BLaER1 treated with 17β-estradiol and CSF1 and Interleukin-3, amounts not matched to agents 10 nM and 100 nM (cell line): ENCODE data around the gene AUTS2.

Source experiments
- H3K27ac ChIP-seq, 11 experiments: shearing (Covaris generic); formaldehyde crosslinking; 2 replicates each; pipeline ENCODE4 v1.8.1; 2022
- H3K27me3 ChIP-seq, 11 experiments: shearing (Covaris generic); formaldehyde crosslinking; 2 replicates each; pipeline ENCODE4 v1.8.1; 2022
- H3K36me3 ChIP-seq, 11 experiments: shearing (Covaris generic); formaldehyde crosslinking; 2 replicates each; pipeline ENCODE4 v1.8.1; 2022
- H3K4me1 ChIP-seq, 10 experiments: shearing (Covaris generic); formaldehyde crosslinking; 2 replicates each; pipeline ENCODE4 v1.8.1; 2022
- H3K4me2 ChIP-seq, 11 experiments: shearing (Covaris generic); formaldehyde crosslinking; 2 replicates each; pipeline ENCODE4 v1.8.1; 2022
- H3K4me3 ChIP-seq, 10 experiments: shearing (Covaris generic); formaldehyde crosslinking; 2 replicates each; pipeline ENCODE4 v1.8.1; 2022
- H3K9ac ChIP-seq, 11 experiments: shearing (Covaris generic); formaldehyde crosslinking; 2 replicates each; pipeline ENCODE4 v1.8.1; 2022
- H3K9me3 ChIP-seq, 11 experiments: shearing (Covaris generic); formaldehyde crosslinking; replicated peaks in 1 of 11; 2 replicates each; pipeline ENCODE4 v1.8.1; 2022
- H4K20me1 ChIP-seq, 11 experiments: shearing (Covaris generic); formaldehyde crosslinking; 2 replicates each; pipeline ENCODE4 v1.8.1; 2022
- Cebpa-rat ChIP-seq, 11 experiments: shearing (Covaris generic); IDR thresholded peaks; 2 replicates each; pipeline ENCODE4 v1.8.1; 2022

Gene AUTS2

DNA sequence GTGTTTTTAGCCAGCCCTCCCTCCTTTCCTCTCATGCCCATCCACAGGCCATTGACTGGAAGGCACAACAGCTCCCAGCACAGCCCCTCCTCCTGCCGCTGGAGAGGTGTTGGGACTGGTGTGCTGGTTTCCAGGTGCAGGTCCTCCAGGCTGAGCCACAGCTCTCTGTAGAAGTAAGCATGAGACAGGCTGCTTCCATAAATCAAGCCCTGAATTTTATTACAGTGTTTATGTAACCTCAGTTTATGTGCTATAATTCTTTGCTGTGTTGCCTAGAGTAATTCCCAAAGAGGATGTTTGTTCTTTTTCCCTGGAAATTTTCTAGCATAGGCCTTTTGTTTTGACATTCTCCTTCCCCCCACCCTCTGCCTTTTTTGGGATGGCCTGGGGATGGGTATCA lies 445.8 kb downstream of the AUTS2 start:
- H4K20me1 ChIP-seq: peaks cover 0 to 34% (median 7%) of the 10 kb centered on the region in 11 experiments; a peak in 8 of 22 replicates
- H3K27ac ChIP-seq: peak overlapping the region in 4 of 11 experiments; percentile 5 to 56 (median 34); a peak in 5 of 22 replicates
- H3K27me3 ChIP-seq: no peaks in the 10 kb centered on the region
- TF ChIP-seq Cebpa-rat (IDR thresholded peaks at IDR 0.05): no peak
- peak overlapping the region in 6 of 11 experiments; percentile 7 to 37 (median 34); a peak in 5 of 22 replicates for H3K4me2 ChIP-seq
- peaks cover 6 to 33% (median 17%) of the 10 kb centered on the region in 10 experiments; a peak in 17 of 20 replicates for H3K4me1 ChIP-seq
- H3K9ac ChIP-seq: no peak overlapping the region
- no peak overlapping the region for H3K4me3 ChIP-seq
- peaks cover 0 to 6% (median 0%) of the 10 kb centered on the region in 11 experiments; a peak in 3 of 22 replicates for H3K36me3 ChIP-seq
- H3K9me3 ChIP-seq: peaks cover 0 to 9% (median 0%) of the 10 kb centered on the region in 11 experiments; a peak in 5 of 22 replicates

DNA sequence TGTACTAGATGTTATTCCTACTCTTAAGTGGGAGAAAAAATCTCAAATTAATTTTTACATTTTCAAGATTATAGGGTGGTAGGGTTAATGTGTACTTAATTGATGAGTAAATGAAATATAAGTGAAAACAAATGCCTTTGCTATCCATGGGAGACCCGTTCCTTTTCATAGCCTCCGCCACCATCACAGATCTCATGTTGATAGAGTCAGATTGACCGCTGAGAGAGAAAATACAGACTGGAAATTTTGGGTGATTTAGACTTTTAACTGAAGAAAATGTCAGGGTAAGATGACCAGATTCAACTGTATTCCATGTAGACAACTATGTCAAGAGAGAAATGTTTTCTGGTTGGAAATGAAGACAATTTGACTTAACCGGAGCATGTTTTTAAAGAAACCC lies 446.2 kb downstream of the AUTS2 start:
- H3K27me3 ChIP-seq: no peaks in the 10 kb centered on the region
- H3K9me3 ChIP-seq: peaks cover 0 to 9% (median 0%) of the 10 kb centered on the region in 11 experiments; a peak in 5 of 22 replicates
- H3K4me1 ChIP-seq: peaks cover 6 to 33% (median 17%) of the 10 kb centered on the region in 10 experiments; a peak in 17 of 20 replicates
- no peak overlapping the region for H3K9ac ChIP-seq
- peaks cover 0 to 29% (median 7%) of the 10 kb centered on the region in 11 experiments; a peak in 8 of 22 replicates for H4K20me1 ChIP-seq
- peaks cover 0 to 6% (median 0%) of the 10 kb centered on the region in 11 experiments; a peak in 3 of 22 replicates for H3K36me3 ChIP-seq
- no peak for TF ChIP-seq Cebpa-rat (IDR thresholded peaks at IDR 0.05)
- H3K4me2 ChIP-seq: no peak overlapping the region
- no peak overlapping the region for H3K4me3 ChIP-seq
- H3K27ac ChIP-seq: peak overlapping the region in 1 of 11 experiments; percentile 56; a peak in 2 of 22 replicates

DNA sequence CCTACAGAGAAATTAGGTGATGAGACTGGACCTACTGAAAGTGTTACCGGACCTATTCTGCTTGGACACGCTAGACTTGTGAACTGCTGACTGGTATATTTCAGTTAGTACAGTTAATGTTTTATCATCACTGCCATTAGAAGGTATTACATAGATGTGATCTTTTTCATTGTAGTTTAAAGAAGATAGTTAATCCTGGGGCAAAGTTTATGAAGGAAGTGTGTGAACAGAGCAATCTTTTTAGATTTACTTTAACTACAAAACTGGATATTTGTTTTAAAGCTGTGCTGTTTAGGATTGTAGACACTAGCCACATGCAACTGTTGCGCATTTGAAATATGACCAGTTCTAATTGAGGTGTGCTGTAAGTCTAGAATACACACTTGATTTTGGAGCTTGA lies 446.7 kb downstream of the AUTS2 start:
- Histone ChIP-seq H3K27ac (no peak overlapping the region), H3K4me2 (no peak overlapping the region), H3K9me3 (peaks cover 0 to 9% (median 0%) of the 10 kb centered on the region in 11 experiments; a peak in 5 of 22 replicates), H3K4me1 (peaks cover 6 to 33% (median 17%) of the 10 kb centered on the region in 10 experiments; a peak in 17 of 20 replicates), H3K4me3 (no peak overlapping the region), H3K36me3 (peaks cover 0 to 6% (median 0%) of the 10 kb centered on the region in 11 experiments; a peak in 3 of 22 replicates), H3K9ac (no peak overlapping the region), H4K20me1 (peaks cover 0 to 26% (median 7%) of the 10 kb centered on the region in 11 experiments; a peak in 8 of 22 replicates), H3K27me3 (no peaks in the 10 kb centered on the region)
- no peak for TF ChIP-seq Cebpa-rat (IDR thresholded peaks at IDR 0.05)

DNA sequence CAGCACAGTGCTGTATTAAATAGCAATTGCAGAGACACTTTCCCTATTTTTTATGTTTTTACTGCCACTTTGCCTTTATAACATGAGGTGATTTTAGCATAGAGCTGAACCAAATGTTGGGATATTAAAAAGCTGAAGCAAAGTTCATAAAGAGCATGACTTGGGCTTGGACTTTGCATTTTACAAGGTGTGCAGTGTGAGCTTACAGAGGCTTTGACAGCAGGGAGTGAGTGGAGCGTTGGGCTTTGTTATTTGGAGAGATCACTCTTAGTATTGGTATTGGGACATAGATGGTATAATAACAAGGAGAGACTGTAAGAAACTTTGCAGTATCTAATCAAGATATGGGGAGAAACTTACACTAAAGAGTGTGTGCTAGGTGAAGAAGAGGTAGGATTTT lies 449.1 kb downstream of the AUTS2 start:
- Histone ChIP-seq H3K27ac (no peak overlapping the region), H3K27me3 (no peaks in the 10 kb centered on the region), H3K36me3 (peaks cover 0 to 6% (median 0%) of the 10 kb centered on the region in 11 experiments; a peak in 3 of 22 replicates), H3K4me3 (no peak overlapping the region), H3K4me1 (peaks cover 6 to 17% (median 15%) of the 10 kb centered on the region in 10 experiments; a peak in 17 of 20 replicates), H3K9me3 (peaks cover 0 to 9% (median 0%) of the 10 kb centered on the region in 11 experiments; a peak in 5 of 22 replicates), H4K20me1 (peaks cover 0 to 12% (median 3%) of the 10 kb centered on the region in 11 experiments; a peak in 8 of 22 replicates), H3K9ac (no peak overlapping the region), H3K4me2 (no peak overlapping the region)
- no peak for TF ChIP-seq Cebpa-rat (IDR thresholded peaks at IDR 0.05)

DNA sequence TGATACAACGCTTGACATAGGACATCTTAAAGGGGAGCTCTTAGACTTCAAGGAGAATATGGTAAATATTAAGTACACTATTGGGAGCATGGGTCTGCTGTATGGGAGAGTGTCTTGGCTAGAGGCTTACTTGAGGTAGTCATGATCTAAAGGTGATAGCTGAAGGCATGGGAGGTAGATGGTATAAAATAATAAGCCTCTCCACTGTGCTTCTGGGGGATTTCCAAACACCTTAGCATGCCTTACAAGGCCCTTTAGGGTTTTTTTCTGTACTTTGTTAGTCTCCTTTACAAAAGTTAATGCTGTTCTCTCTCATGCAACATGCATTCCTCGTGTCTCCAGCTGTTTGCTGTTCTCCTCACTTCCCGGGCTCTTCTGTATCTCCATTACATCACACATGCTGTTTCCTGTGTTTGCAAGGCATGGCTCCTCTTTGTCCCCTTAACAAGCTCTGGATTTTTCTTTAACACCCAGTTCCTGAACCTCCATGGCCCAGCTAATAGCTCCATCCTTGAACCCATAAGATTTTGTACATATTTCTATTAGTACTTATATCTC lies 449.7 kb downstream of the AUTS2 start:
- Histone ChIP-seq H3K4me3 (no peak overlapping the region), H3K9ac (no peak overlapping the region), H4K20me1 (peaks cover 0 to 13% (median under 1%) of the 10 kb centered on the region in 11 experiments; a peak in 8 of 22 replicates), H3K4me1 (peaks cover 6 to 11% (median 10%) of the 10 kb centered on the region in 10 experiments; a peak in 17 of 20 replicates), H3K27me3 (no peaks in the 10 kb centered on the region), H3K4me2 (no peak overlapping the region), H3K36me3 (peaks cover 0 to 6% (median 0%) of the 10 kb centered on the region in 11 experiments; a peak in 3 of 22 replicates), H3K27ac (no peak overlapping the region), H3K9me3 (peaks cover 0 to 9% (median 0%) of the 10 kb centered on the region in 11 experiments; a peak in 5 of 22 replicates)
- TF ChIP-seq Cebpa-rat (IDR thresholded peaks at IDR 0.05): no peak

DNA sequence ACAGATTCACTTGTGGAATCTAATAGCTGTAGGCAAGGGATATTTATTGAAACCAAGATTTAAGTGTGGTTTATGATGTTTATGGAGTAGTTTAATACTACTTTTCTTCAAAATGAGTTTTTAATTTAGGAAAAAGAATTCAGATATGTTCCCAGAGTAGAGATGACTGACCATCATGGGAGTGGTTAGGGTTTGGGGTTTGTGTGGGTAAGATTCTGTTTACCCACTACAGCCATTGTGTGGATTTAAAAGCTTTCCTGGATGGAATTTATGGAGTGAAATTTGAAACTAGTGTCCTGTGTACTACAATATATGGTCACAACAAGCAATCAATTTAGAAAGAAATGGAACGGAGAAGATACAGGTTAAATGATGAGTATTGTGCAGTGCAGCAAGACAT lies 453.5 kb downstream of the AUTS2 start:
- no peak overlapping the region for H3K4me2 ChIP-seq
- no peak overlapping the region for H3K9ac ChIP-seq
- peaks cover 0 to 20% (median 0%) of the 10 kb centered on the region in 11 experiments; a peak in 7 of 22 replicates for H4K20me1 ChIP-seq
- no peak overlapping the region for H3K27ac ChIP-seq
- no peaks in the 10 kb centered on the region for H3K4me1 ChIP-seq
- no peaks in the 10 kb centered on the region for H3K27me3 ChIP-seq
- no peaks in the 10 kb centered on the region for H3K9me3 ChIP-seq
- no peaks in the 10 kb centered on the region for H3K36me3 ChIP-seq
- TF ChIP-seq Cebpa-rat (IDR thresholded peaks at IDR 0.05): no peak
- no peak overlapping the region for H3K4me3 ChIP-seq

DNA sequence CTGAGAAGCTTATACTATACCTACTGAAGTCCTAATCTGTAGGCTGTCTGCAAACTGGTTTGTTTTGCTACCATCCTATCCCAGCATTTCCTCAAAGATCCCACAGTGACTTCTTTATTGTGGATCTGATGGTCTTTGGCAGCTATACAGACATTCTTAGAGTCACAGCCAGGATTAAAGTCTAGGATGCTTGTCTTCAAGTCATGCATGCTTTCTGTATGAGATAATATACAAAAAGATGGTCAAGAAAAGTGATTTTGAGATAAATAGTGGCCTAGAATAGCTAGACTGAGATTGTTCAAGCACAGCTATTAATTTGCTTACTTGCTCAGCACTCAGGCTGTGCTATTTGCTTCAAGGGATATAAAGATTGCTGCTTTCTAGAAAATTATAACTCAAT lies 454.4 kb downstream of the AUTS2 start:
- H3K4me1 ChIP-seq: no peaks in the 10 kb centered on the region
- no peak overlapping the region for H3K27ac ChIP-seq
- H3K4me2 ChIP-seq: no peak overlapping the region

DNA sequence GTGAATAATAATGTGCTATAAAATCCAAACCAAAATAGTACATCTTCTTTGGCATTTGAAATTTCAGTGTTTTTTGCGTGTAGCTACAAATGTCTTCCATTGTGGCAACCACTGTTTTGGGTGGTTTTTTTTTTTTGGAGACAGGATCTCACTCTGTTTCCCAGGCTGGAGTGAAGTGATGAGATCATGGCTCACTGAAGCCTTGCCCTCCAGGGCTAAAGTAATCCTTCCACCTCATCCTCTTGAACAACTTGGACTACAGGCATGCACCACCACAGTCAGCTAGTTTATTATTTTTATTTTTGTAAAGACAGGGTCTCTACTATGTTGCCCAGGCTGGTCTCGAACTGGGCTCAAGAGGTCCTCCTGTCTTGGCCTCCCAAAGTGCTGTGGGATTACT lies 455.1 kb downstream of the AUTS2 start:
- H3K4me3 ChIP-seq: no peak overlapping the region
- TF ChIP-seq Cebpa-rat (IDR thresholded peaks at IDR 0.05): no peak
- no peaks in the 10 kb centered on the region for H3K36me3 ChIP-seq
- H3K9me3 ChIP-seq: no peaks in the 10 kb centered on the region
- H4K20me1 ChIP-seq: peaks cover 0 to 26% (median 0%) of the 10 kb centered on the region in 11 experiments; a peak in 6 of 22 replicates
- no peaks in the 10 kb centered on the region for H3K4me1 ChIP-seq
- no peaks in the 10 kb centered on the region for H3K27me3 ChIP-seq
- no peak overlapping the region for H3K4me2 ChIP-seq
- H3K27ac ChIP-seq: no peak overlapping the region
- H3K9ac ChIP-seq: no peak overlapping the region

More for the DNA sequence above, 454.4 kb downstream of the AUTS2 start:
- Histone ChIP-seq H3K9me3 (no peaks in the 10 kb centered on the region), H3K4me3 (no peak overlapping the region), H3K27me3 (no peaks in the 10 kb centered on the region), H3K36me3 (no peaks in the 10 kb centered on the region), H3K9ac (no peak overlapping the region), H4K20me1 (peaks cover 0 to 26% (median 0%) of the 10 kb centered on the region in 11 experiments; a peak in 7 of 22 replicates)
- no peak for TF ChIP-seq Cebpa-rat (IDR thresholded peaks at IDR 0.05)

DNA sequence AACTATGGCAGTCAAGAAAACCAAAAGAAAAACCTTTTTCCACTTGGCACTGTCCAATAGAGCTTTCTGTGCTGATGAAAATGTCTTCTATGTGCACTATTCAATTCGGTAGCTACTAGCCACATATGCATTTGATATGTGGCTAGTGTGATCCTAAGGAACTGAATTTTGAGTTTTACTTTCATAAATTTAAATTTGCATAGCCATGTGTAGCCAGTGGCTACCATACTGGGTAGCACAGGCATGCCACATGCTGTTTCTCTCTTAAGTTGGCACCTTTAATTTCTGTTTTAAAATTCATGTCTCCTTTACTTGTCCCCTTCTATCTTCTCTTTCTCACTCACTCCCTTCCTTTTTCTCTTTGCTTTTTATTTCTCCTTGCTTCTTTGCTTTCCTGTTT lies 455.7 kb downstream of the AUTS2 start:
- no peaks in the 10 kb centered on the region for H3K4me1 ChIP-seq
- H3K4me2 ChIP-seq: no peak overlapping the region
- H3K9ac ChIP-seq: no peak overlapping the region
- no peak for TF ChIP-seq Cebpa-rat (IDR thresholded peaks at IDR 0.05)
- H3K4me3 ChIP-seq: no peak overlapping the region
- no peak overlapping the region for H3K27ac ChIP-seq
- peaks cover 0 to 26% (median 0%) of the 10 kb centered on the region in 11 experiments; a peak in 6 of 22 replicates for H4K20me1 ChIP-seq
- H3K9me3 ChIP-seq: no peaks in the 10 kb centered on the region
- H3K36me3 ChIP-seq: no peaks in the 10 kb centered on the region
- H3K27me3 ChIP-seq: no peaks in the 10 kb centered on the region
